H1 (cell line): ENCODE data around the gene MCFD2. TPM values are rescaled to one million over a fixed set of nuclear protein-coding genes. Genes with fewer than 3 reads are reported as not detected.

Experiments
- RNF2 ChIP-seq: fragments of 200-900, 300-1000 bp; sonication (generic); IDR thresholded peaks from 2 replicates; pipeline ENCODE4 v1.7.1; 2016; ENCODE audit warnings: borderline replicate concordance, low read depth, mild to moderate bottlenecking, antibody characterized with exemption, low read length; ENCODE audit not compliant: poor library complexity, severe bottlenecking; ENCODE audit errors: missing control alignments
- polyA plus RNA-seq, 7 experiments: library from polyadenylated mRNA; depleted of rRNA in 3 of 7; stranded (reverse) in 5 of 7; unstranded in 2 of 7; fragments of >200 nt in 5 of 7; fragments of 200-250 nt in 2 of 7; gene quantifications; 1 replicate in 5 of 7; 2 replicates in 1 of 7; 4 replicates in 1 of 7; pipeline versions ENCODE4 v1.2.1 to v1.2.3, GENCODE V29; 2011 to 2013; ENCODE audit warnings: missing spikeins in 2 of 7, mixed read lengths in 2 of 7
- total RNA-seq: library from RNA; stranded (reverse); fragmentation: NEBNext Ultra II Directional; extraction: Animal tissue kit (Norgen Biotek cat#: 25700); gene quantifications from 2 replicates; pipeline ENCODE4 v1.2.1, GENCODE V29; 2021

Gene MCFD2
- total and polyA plus RNA-seq, 2 of the 8 experiments (the other 6 are each of a cell fraction or from before 2014, with no cell fraction given) = 35.2 to 76.2 TPM

- no peak for TF ChIP-seq RNF2
Measured at GRCh38 chr2:46855805-46856204, 59.8 kb downstream of the MCFD2 start (continued).
